ENCODE measurements around the gene ZNF469. TPM values are rescaled to one million over a fixed set of nuclear protein-coding genes. Genes with fewer than 3 reads are reported as not detected.

ZNF469 gene
- total RNA-seq, 3 donors from 2014 or later = 1.3 to 1.6 (median 1.3) TPM

GRCh38 chr16:88395669-88396584, 13.2 kb downstream of the ZNF469 start:
- H3K4me1 Mint-ChIP-seq (ENCODE audit: low read depth) = no peaks in the 10 kb centered on the region
- no peaks in the 10 kb centered on the region for H3K36me3 Mint-ChIP-seq (ENCODE audit: insufficient read depth)
- no peak for ATAC-seq
- no peak overlapping the region for H3K4me3 Mint-ChIP-seq
- H3K27me3 Mint-ChIP-seq (ENCODE audit: low read depth) = peaks cover 1% of the 10 kb centered on the region
- no peak for DNase-seq
- peaks cover 6% of the 10 kb centered on the region for H3K9me3 Mint-ChIP-seq

GRCh38 chr16:88398170-88398873, 15.6 kb downstream of the ZNF469 start:
- no peaks in the 10 kb centered on the region for H3K27me3 Mint-ChIP-seq (ENCODE audit: low read depth)
- H3K4me3 Mint-ChIP-seq = no peak overlapping the region
- no peaks in the 10 kb centered on the region for H3K36me3 Mint-ChIP-seq (ENCODE audit: insufficient read depth)
- no peaks in the 10 kb centered on the region for H3K4me1 Mint-ChIP-seq (ENCODE audit: low read depth)
- H3K9me3 Mint-ChIP-seq = peaks cover 6% of the 10 kb centered on the region
- no peak for DNase-seq
- ATAC-seq = no peak

- no peaks in the 10 kb centered on the region for H3K36me3 Mint-ChIP-seq (ENCODE audit: insufficient read depth)
- DNase-seq (no peak), ATAC-seq (no peak)
- H3K27me3 Mint-ChIP-seq (ENCODE audit: low read depth) = no peaks in the 10 kb centered on the region
- H3K4me1 Mint-ChIP-seq (ENCODE audit: low read depth) = no peaks in the 10 kb centered on the region
- no peak overlapping the region for H3K4me3 Mint-ChIP-seq
- peaks cover 6% of the 10 kb centered on the region for H3K9me3 Mint-ChIP-seq
Observed at GRCh38 chr16:88398874-88399178, 16.1 kb downstream of the ZNF469 start.

GRCh38 chr16:88400186-88400585, 17.4 kb downstream of the ZNF469 start:
- DNase-seq = no peak
- Mint-ChIP-seq H3K4me3 (no peak overlapping the region), H3K36me3 (ENCODE audit: insufficient read depth) (no peaks in the 10 kb centered on the region), H3K9me3 (peaks cover 6% of the 10 kb centered on the region), H3K27me3 (ENCODE audit: low read depth) (no peaks in the 10 kb centered on the region), H3K4me1 (ENCODE audit: low read depth) (no peaks in the 10 kb centered on the region)
- ATAC-seq = no peak

- no peaks in the 10 kb centered on the region for H3K4me1 Mint-ChIP-seq (ENCODE audit: low read depth)
- H3K9me3 Mint-ChIP-seq = peaks cover 6% of the 10 kb centered on the region
- H3K27me3 Mint-ChIP-seq (ENCODE audit: low read depth) = no peaks in the 10 kb centered on the region
- DNase-seq (no peak), ATAC-seq (no peak)
- no peaks in the 10 kb centered on the region for H3K36me3 Mint-ChIP-seq (ENCODE audit: insufficient read depth)
- no peak overlapping the region for H3K4me3 Mint-ChIP-seq
Observed at GRCh38 chr16:88401604-88402246, 19.0 kb downstream of the ZNF469 start.

- Mint-ChIP-seq H3K4me3 (no peak overlapping the region), H3K27me3 (ENCODE audit: low read depth) (no peaks in the 10 kb centered on the region), H3K4me1 (ENCODE audit: low read depth) (peaks cover 1% of the 10 kb centered on the region), H3K36me3 (ENCODE audit: insufficient read depth) (no peaks in the 10 kb centered on the region), H3K9me3 (peaks cover 6% of the 10 kb centered on the region)
- DNase-seq = no peak
- ATAC-seq = no peak
Observed at GRCh38 chr16:88402551-88403240, 19.9 kb downstream of the ZNF469 start.

- H3K4me3 Mint-ChIP-seq = no peak overlapping the region
- peaks cover 3% of the 10 kb centered on the region for H3K4me1 Mint-ChIP-seq (ENCODE audit: low read depth)
- DNase-seq (no peak), ATAC-seq (no peak)
- H3K27me3 Mint-ChIP-seq (ENCODE audit: low read depth) = no peaks in the 10 kb centered on the region
- no peaks in the 10 kb centered on the region for H3K36me3 Mint-ChIP-seq (ENCODE audit: insufficient read depth)
- no peaks in the 10 kb centered on the region for H3K9me3 Mint-ChIP-seq
Observed at GRCh38 chr16:88403794-88404581, 21.2 kb downstream of the ZNF469 start.

- Mint-ChIP-seq H3K36me3 (ENCODE audit: insufficient read depth) (no peaks in the 10 kb centered on the region), H3K9me3 (no peaks in the 10 kb centered on the region), H3K4me1 (ENCODE audit: low read depth) (peaks cover 3% of the 10 kb centered on the region), H3K27me3 (ENCODE audit: low read depth) (no peaks in the 10 kb centered on the region), H3K4me3 (no peak overlapping the region)
- ATAC-seq = no peak
- no peak for DNase-seq
Observed at GRCh38 chr16:88404769-88405168, 22.0 kb downstream of the ZNF469 start.

GRCh38 chr16:88405216-88406060, 22.7 kb downstream of the ZNF469 start:
- Mint-ChIP-seq H3K4me1 (ENCODE audit: low read depth) (peaks cover 3% of the 10 kb centered on the region), H3K27me3 (ENCODE audit: low read depth) (no peaks in the 10 kb centered on the region), H3K36me3 (ENCODE audit: insufficient read depth) (no peaks in the 10 kb centered on the region), H3K4me3 (no peak overlapping the region), H3K9me3 (no peaks in the 10 kb centered on the region)
- DNase-seq (no peak), ATAC-seq (no peak)

GRCh38 chr16:88406096-88407041, 23.6 kb downstream of the ZNF469 start:
- Mint-ChIP-seq H3K9me3 (no peaks in the 10 kb centered on the region), H3K4me1 (ENCODE audit: low read depth) (peaks cover 3% of the 10 kb centered on the region), H3K4me3 (no peak overlapping the region), H3K27me3 (ENCODE audit: low read depth) (no peaks in the 10 kb centered on the region), H3K36me3 (ENCODE audit: insufficient read depth) (no peaks in the 10 kb centered on the region)
- ATAC-seq (no peak), DNase-seq (no peak)

GRCh38 chr16:88407042-88407420, 24.3 kb downstream of the ZNF469 start:
- Mint-ChIP-seq H3K27me3 (ENCODE audit: low read depth) (no peaks in the 10 kb centered on the region), H3K36me3 (ENCODE audit: insufficient read depth) (no peaks in the 10 kb centered on the region), H3K4me3 (no peak overlapping the region), H3K4me1 (ENCODE audit: low read depth) (peaks cover 3% of the 10 kb centered on the region), H3K9me3 (no peaks in the 10 kb centered on the region)
- DNase-seq (no peak), ATAC-seq (no peak)

GRCh38 chr16:88407807-88408206, 25.0 kb downstream of the ZNF469 start:
- no peaks in the 10 kb centered on the region for H3K36me3 Mint-ChIP-seq (ENCODE audit: insufficient read depth)
- H3K27me3 Mint-ChIP-seq (ENCODE audit: low read depth) = no peaks in the 10 kb centered on the region
- no peak overlapping the region for H3K4me3 Mint-ChIP-seq
- no peak for ATAC-seq
- no peaks in the 10 kb centered on the region for H3K9me3 Mint-ChIP-seq
- peaks cover 3% of the 10 kb centered on the region for H3K4me1 Mint-ChIP-seq (ENCODE audit: low read depth)
- no peak for DNase-seq
